ENCODE measurements around the gene PTH1R.

PTH1R gene

GRCh38 chr3:46930945-46931403, 53.5 kb downstream of the PTH1R start:
- in situ Hi-C loops (cut with HindIII; ENCODE audit: low pct_ligation_motif_present, low sequenced_read_pairs) = no loop called here
- Histone ChIP-seq H3K36me3 (replicated peaks) (peaks cover 6% of the 10 kb centered on the region), H3K27ac (no peak overlapping the region), H3K4me3 (ENCODE audit: low read depth, low read length) (no peak overlapping the region), H3K27me3 (replicated peaks) (no peaks in the 10 kb centered on the region)
- DNase-seq = no peak
- TF ChIP-seq CTCF (IDR thresholded peaks at IDR 0.05; ENCODE audit: low read depth, low read length, missing control alignments) = no peak

GRCh38 chr3:46931631-46932331, 54.3 kb downstream of the PTH1R start:
- H3K27ac ChIP-seq = no peak overlapping the region
- no peak overlapping the region for H3K4me3 ChIP-seq (ENCODE audit: low read depth, low read length)
- TF ChIP-seq CTCF (IDR thresholded peaks at IDR 0.05; ENCODE audit: low read depth, low read length, missing control alignments) = no peak
- in situ Hi-C loops (cut with HindIII; ENCODE audit: low pct_ligation_motif_present, low sequenced_read_pairs) = no loop called here
- H3K27me3 ChIP-seq (replicated peaks) = no peaks in the 10 kb centered on the region
- peaks cover 9% of the 10 kb centered on the region for H3K36me3 ChIP-seq (replicated peaks)
- DNase-seq = peak; percentile 41

GRCh38 chr3:46932455-46933225, 55.1 kb downstream of the PTH1R start:
- no peak overlapping the region for H3K4me3 ChIP-seq (ENCODE audit: low read depth, low read length)
- no peak for DNase-seq
- in situ Hi-C loops (cut with HindIII; ENCODE audit: low pct_ligation_motif_present, low sequenced_read_pairs) = no loop called here
- H3K27ac ChIP-seq = no peak overlapping the region
- H3K36me3 ChIP-seq (replicated peaks) = peaks cover 9% of the 10 kb centered on the region
- no peaks in the 10 kb centered on the region for H3K27me3 ChIP-seq (replicated peaks)
- TF ChIP-seq CTCF (IDR thresholded peaks at IDR 0.05; ENCODE audit: low read depth, low read length, missing control alignments) = peak; percentile 23

- Histone ChIP-seq H3K36me3 (replicated peaks) (peaks cover 5% of the 10 kb centered on the region), H3K27me3 (replicated peaks) (no peaks in the 10 kb centered on the region), H3K4me3 (ENCODE audit: low read depth, low read length) (no peak overlapping the region), H3K27ac (no peak overlapping the region)
- in situ Hi-C loops (cut with HindIII; ENCODE audit: low pct_ligation_motif_present, low sequenced_read_pairs) = no loop called here
- no peak for TF ChIP-seq CTCF (IDR thresholded peaks at IDR 0.05; ENCODE audit: low read depth, low read length, missing control alignments)
- DNase-seq = no peak
Measured at GRCh38 chr3:46933261-46933660, 55.7 kb downstream of the PTH1R start.

GRCh38 chr3:46934072-46934471, 56.6 kb downstream of the PTH1R start:
- H3K36me3 ChIP-seq (replicated peaks) = peaks cover 3% of the 10 kb centered on the region
- TF ChIP-seq CTCF (IDR thresholded peaks at IDR 0.05; ENCODE audit: low read depth, low read length, missing control alignments) = no peak
- DNase-seq = no peak
- H3K27me3 ChIP-seq (replicated peaks) = no peaks in the 10 kb centered on the region
- H3K27ac ChIP-seq = no peak overlapping the region
- H3K4me3 ChIP-seq (ENCODE audit: low read depth, low read length) = no peak overlapping the region
- in situ Hi-C loops (cut with HindIII; ENCODE audit: low pct_ligation_motif_present, low sequenced_read_pairs) = no loop called here
